ENCODE data around the gene PLPP6. TPM values are rescaled to one million over a fixed set of nuclear protein-coding genes. Genes with fewer than 3 reads are reported as not detected.

The PLPP6 gene
- total and polyA plus RNA-seq, 2 of the 13 experiments (the other 11 are each of a cell fraction or from before 2014, with no cell fraction given), result 12.1 to 15.5 TPM

- no peak for TF ChIP-seq KIAA2018 (CRISPR knock-in tag; IDR thresholded peaks at IDR 0.05; ENCODE audit: borderline replicate concordance)
- TF ChIP-seq ZNF34 (CRISPR knock-in tag; IDR thresholded peaks at IDR 0.05; ENCODE audit: borderline replicate concordance), result no peak
- 0 out of 2 replicates have a peak, but pooled peaks have one; percentile 15 for TF ChIP-seq ZNF878 (CRISPR knock-in tag; IDR thresholded peaks at IDR 0.05)
- TF ChIP-seq ZBTB7A (CRISPR knock-in tag; IDR thresholded peaks at IDR 0.05), result no peak
- TF ChIP-seq KMT2A (CRISPR knock-in tag; IDR thresholded peaks at IDR 0.05), result peak; percentile 78
- peak; percentile 17; the same call in 1 of the 2 replicates for TF ChIP-seq RFX5 (IDR thresholded peaks at IDR 0.05; ENCODE audit: low read depth, low read length)
- no peak for TF ChIP-seq ZNF562 (CRISPR knock-in tag; IDR thresholded peaks at IDR 0.05; ENCODE audit: borderline replicate concordance)
Measured at GRCh38 chr9:4662108-4662988, at the start of gene PLPP6 (continued).

Data from HepG2 (cell line).